SK-N-MC (cell line): Measurements from ENCODE around the gene ERC2.

Experiments used
- DNase-seq: peaks from one replicate; pipeline ENCODE4 v3.0.0-alpha.2; 2011; ENCODE audit warnings: low read depth, low spot score
- H3K27ac ChIP-seq: fragments of 200-600 bp; sonication (generic); 2 replicates; pipeline ENCODE4 v1.5.1; 2016; ENCODE audit warnings: mixed run types
- H3K36me3 ChIP-seq: fragments of 200-600 bp; sonication (generic); 2 replicates; pipeline ENCODE4 v1.6.1; 2017; ENCODE audit warnings: antibody characterized with exemption, low read length, mixed read lengths; ENCODE audit not compliant: insufficient read depth
- H3K4me3 ChIP-seq: fragments of 200-600 bp; sonication (generic); 2 replicates; pipeline ENCODE4 v1.5.1; 2016
- H3K9ac ChIP-seq: fragments of 200-600 bp; sonication (generic); 2 replicates; pipeline ENCODE4 v1.8.0; 2017; ENCODE audit warnings: mixed run types, mixed read lengths; ENCODE audit not compliant: insufficient read length
- H3K9me3 ChIP-seq: fragments of 200-600 bp; sonication (generic); 2 replicates; pipeline ENCODE4 v1.6.1; 2017; ENCODE audit warnings: low read depth, mild to moderate bottlenecking, antibody characterized with exemption, low read length, moderate library complexity, mixed read lengths
- EZH2 ChIP-seq: fragments of 200-600 bp; sonication (generic); IDR thresholded peaks from one replicate; pipeline ENCODE4 v1.6.1; 2017; ENCODE audit warnings: antibody characterized with exemption
- FOXP2 ChIP-seq: optimal IDR thresholded peaks from 2 replicates; pipeline ENCODE3; 2011; ENCODE audit warnings: mild to moderate bottlenecking, moderate library complexity; ENCODE audit not compliant: insufficient read depth; ENCODE audit errors: extremely low read length, control extremely low read depth
- POLR2AphosphoS5 ChIP-seq: IDR thresholded peaks from 2 replicates; pipeline ENCODE4 v1.6.1; 2012; ENCODE audit warnings: mild to moderate bottlenecking, low read depth, low read length, borderline replicate concordance

The ERC2 gene

GRCh38 chr3:55567121-55567520, 901.1 kb downstream of the ERC2 start:
- Histone ChIP-seq H3K4me3 (no peak overlapping the region), H3K36me3 (no peaks in the 10 kb centered on the region), H3K9me3 (no peaks in the 10 kb centered on the region), H3K27ac (no peak overlapping the region), H3K9ac (no peak overlapping the region)
- DNase-seq: no peak
- TF ChIP-seq POLR2AphosphoS5 (no peak), FOXP2 (no peak), EZH2 (no peak)

- no peaks in the 10 kb centered on the region for H3K36me3 ChIP-seq
- TF ChIP-seq EZH2 (no peak), FOXP2 (no peak), POLR2AphosphoS5 (no peak)
- no peaks in the 10 kb centered on the region for H3K9me3 ChIP-seq
- no peak overlapping the region for H3K27ac ChIP-seq
- no peak overlapping the region for H3K4me3 ChIP-seq
- no peak overlapping the region for H3K9ac ChIP-seq
- DNase-seq: no peak
Measured at GRCh38 chr3:55565521-55565920, 902.7 kb downstream of the ERC2 start.

- Histone ChIP-seq H3K27ac (no peak overlapping the region), H3K9me3 (no peaks in the 10 kb centered on the region), H3K36me3 (no peaks in the 10 kb centered on the region), H3K4me3 (no peak overlapping the region), H3K9ac (no peak overlapping the region)
- TF ChIP-seq POLR2AphosphoS5 (no peak), FOXP2 (no peak), EZH2 (no peak)
- no peak for DNase-seq
Measured at GRCh38 chr3:55564726-55565125, 903.5 kb downstream of the ERC2 start.

- no peak for DNase-seq
- no peak overlapping the region for H3K27ac ChIP-seq
- H3K36me3 ChIP-seq: no peaks in the 10 kb centered on the region
Measured at GRCh38 chr3:55562700-55563099, 905.6 kb downstream of the ERC2 start.

GRCh38 chr3:55559500-55560423, 908.5 kb downstream of the ERC2 start:
- TF ChIP-seq FOXP2: no peak
- TF ChIP-seq POLR2AphosphoS5: no peak
- TF ChIP-seq EZH2: no peak
- H3K27ac ChIP-seq: no peak overlapping the region
- H3K9me3 ChIP-seq: no peaks in the 10 kb centered on the region
- DNase-seq: no peak
- H3K9ac ChIP-seq: no peak overlapping the region
- H3K36me3 ChIP-seq: no peaks in the 10 kb centered on the region
- H3K4me3 ChIP-seq: no peak overlapping the region

More at GRCh38 chr3:55562700-55563099, 905.6 kb downstream of the ERC2 start:
- Histone ChIP-seq H3K4me3 (no peak overlapping the region), H3K9me3 (no peaks in the 10 kb centered on the region), H3K9ac (no peak overlapping the region)
- TF ChIP-seq POLR2AphosphoS5 (no peak), EZH2 (no peak), FOXP2 (no peak)

GRCh38 chr3:55558316-55558715, 910.0 kb downstream of the ERC2 start:
- DNase-seq: no peak
- TF ChIP-seq POLR2AphosphoS5: no peak
- TF ChIP-seq FOXP2: no peak
- TF ChIP-seq EZH2: no peak
- no peak overlapping the region for H3K27ac ChIP-seq
- no peaks in the 10 kb centered on the region for H3K9me3 ChIP-seq
- no peak overlapping the region for H3K4me3 ChIP-seq
- H3K9ac ChIP-seq: no peak overlapping the region
- no peaks in the 10 kb centered on the region for H3K36me3 ChIP-seq

GRCh38 chr3:55557549-55557948, 910.7 kb downstream of the ERC2 start:
- TF ChIP-seq POLR2AphosphoS5: no peak
- no peak for TF ChIP-seq FOXP2
- Histone ChIP-seq H3K36me3 (no peaks in the 10 kb centered on the region), H3K4me3 (no peak overlapping the region), H3K9ac (no peak overlapping the region), H3K27ac (no peak overlapping the region), H3K9me3 (no peaks in the 10 kb centered on the region)
- DNase-seq: no peak

- Histone ChIP-seq H3K9ac (no peak overlapping the region), H3K36me3 (no peaks in the 10 kb centered on the region), H3K9me3 (no peaks in the 10 kb centered on the region), H3K27ac (peak overlapping the region; percentile 19; the same call in 1 of the 2 replicates), H3K4me3 (no peak overlapping the region)
- DNase-seq: no peak
- no peak for TF ChIP-seq POLR2AphosphoS5
- no peak for TF ChIP-seq EZH2
- no peak for TF ChIP-seq FOXP2
Measured at GRCh38 chr3:55556619-55557537, 911.4 kb downstream of the ERC2 start.
